LoVo (cell line): ENCODE data around the gene CACNB4.
"Not testable (repeated sequence)": the region's sequence is repeated elsewhere in the genome, so short reads cannot be mapped to it uniquely, and the experiment has no call there.

ENCODE experiments used
- DNase-seq: peaks from one replicate; pipeline ENCODE4 v3.0.0-alpha.2; 2016; ENCODE audit warnings: low spot score

The CACNB4 gene

GRCh38 chr2:152019732-152020131 is 79.1 kb downstream of the CACNB4 start:
- no peak for DNase-seq

- DNase-seq: no peak
Observed at GRCh38 chr2:152016181-152017120, 82.4 kb downstream of the CACNB4 start.

- no peak for DNase-seq
Observed at GRCh38 chr2:152015552-152015951, 83.3 kb downstream of the CACNB4 start.

- DNase-seq: no peak
Observed at GRCh38 chr2:152012697-152013096, 86.1 kb downstream of the CACNB4 start.

GRCh38 chr2:152011724-152012123 is 87.1 kb downstream of the CACNB4 start:
- no peak for DNase-seq

GRCh38 chr2:152005607-152006006 is 93.2 kb downstream of the CACNB4 start:
- DNase-seq: no peak

- DNase-seq: not testable (repeated sequence)
Observed at GRCh38 chr2:152003283-152003682, 95.6 kb downstream of the CACNB4 start.

- peak; percentile 51 for DNase-seq
Observed at GRCh38 chr2:151999053-151999452, 99.8 kb downstream of the CACNB4 start.

GRCh38 chr2:151996243-151997003 is 102.4 kb downstream of the CACNB4 start:
- no peak for DNase-seq

GRCh38 chr2:151995161-151995557 is 103.7 kb downstream of the CACNB4 start:
- no peak for DNase-seq

- DNase-seq: not testable (repeated sequence)
Observed at GRCh38 chr2:151994178-151994577, 104.7 kb downstream of the CACNB4 start.

GRCh38 chr2:151991010-151991409 is 107.8 kb downstream of the CACNB4 start:
- no peak for DNase-seq

- DNase-seq: no peak
Observed at GRCh38 chr2:151989378-151989777, 109.5 kb downstream of the CACNB4 start.

- no peak for DNase-seq
Observed at GRCh38 chr2:151987484-151987883, 111.4 kb downstream of the CACNB4 start.

- no peak for DNase-seq
Observed at GRCh38 chr2:151984424-151985083, 114.3 kb downstream of the CACNB4 start.

GRCh38 chr2:151983221-151983620 is 115.6 kb downstream of the CACNB4 start:
- DNase-seq: no peak

- DNase-seq: no peak
Observed at GRCh38 chr2:151981886-151982285, 117.0 kb downstream of the CACNB4 start.

- DNase-seq: no peak
Observed at GRCh38 chr2:151979694-151980093, 119.2 kb downstream of the CACNB4 start.

GRCh38 chr2:151978709-151979108 is 120.1 kb downstream of the CACNB4 start:
- DNase-seq: no peak

- DNase-seq: no peak
Observed at GRCh38 chr2:151977631-151978030, 121.2 kb downstream of the CACNB4 start.

GRCh38 chr2:151976945-151977353 is 121.9 kb downstream of the CACNB4 start:
- DNase-seq: no peak
